Bronchial epithelial cell (primary cell): ENCODE measurements around the gene MFAP2. TPM values are rescaled to one million over a fixed set of nuclear protein-coding genes. Genes with fewer than 3 reads are reported as not detected.

Experiments used
- DNase-seq: peaks from one replicate; pipeline ENCODE4 v3.0.0-alpha.2; 2010; ENCODE audit warnings: low read depth
- FAIRE-seq: peaks from 2 replicates; lab custom pipeline; 2011; peaks lifted over from hg19 to GRCh38; lab: Jason Lieb, UNC
- H3K27me3 ChIP-seq: 2 replicates; pipeline ENCODE4 v1.5.1; 2011; ENCODE audit warnings: low read length; ENCODE audit not compliant: control insufficient read depth, insufficient read depth
- H3K36me3 ChIP-seq: 2 replicates; pipeline ENCODE4 v1.5.1; 2011; ENCODE audit warnings: low read length; ENCODE audit not compliant: control insufficient read depth, insufficient read depth
- H3K4me3 ChIP-seq: 2 replicates; pipeline ENCODE4 v1.5.1; 2011; ENCODE audit warnings: mild to moderate bottlenecking, low read depth, low read length, control low read depth
- total RNA-seq: library from RNA; depleted of rRNA; stranded (reverse); fragments of >200 nt; gene quantifications from 2 replicates; pipeline ENCODE4 v1.2.1, GENCODE V29; 2014
- TF ChIP-seq, protein P1 (sequence below): IDR thresholded peaks from 2 replicates; pipeline ENCODE4 v1.5.1; 2011; ENCODE audit warnings: mild to moderate bottlenecking, moderate library complexity, low read length, control low read depth, inconsistent platforms; ENCODE audit not compliant: insufficient read depth, severe bottlenecking

Gene MFAP2
- total RNA-seq, 1 donor from 2014 or later, result 7.9 TPM

DNA sequence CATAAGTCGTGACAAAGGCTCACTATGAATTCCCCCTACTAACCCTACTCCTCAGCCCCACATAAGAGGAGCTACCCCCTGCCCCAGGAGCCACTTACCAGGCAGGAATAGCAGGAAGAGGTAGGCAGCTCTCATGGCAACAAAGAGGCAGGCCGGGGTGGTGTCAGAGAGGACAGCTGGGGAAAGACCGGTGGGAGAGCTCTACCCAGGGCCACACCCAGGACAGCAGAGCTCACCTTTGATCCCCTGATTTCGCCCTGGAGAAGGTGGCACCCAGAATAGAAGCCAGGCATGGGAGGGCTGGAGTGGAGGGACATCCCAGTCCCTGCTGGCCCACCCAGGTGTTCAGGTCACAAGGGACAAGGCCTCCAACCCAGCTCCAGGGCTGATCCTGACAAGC is 2.3 kb downstream of the MFAP2 start:
- DNase-seq, result no peak
- Histone ChIP-seq H3K4me3 (no peak overlapping the region), H3K36me3 (no peaks in the 10 kb centered on the region), H3K27me3 (no peaks in the 10 kb centered on the region)
- FAIRE-seq, result no peak
- TF ChIP-seq, protein P1, sequence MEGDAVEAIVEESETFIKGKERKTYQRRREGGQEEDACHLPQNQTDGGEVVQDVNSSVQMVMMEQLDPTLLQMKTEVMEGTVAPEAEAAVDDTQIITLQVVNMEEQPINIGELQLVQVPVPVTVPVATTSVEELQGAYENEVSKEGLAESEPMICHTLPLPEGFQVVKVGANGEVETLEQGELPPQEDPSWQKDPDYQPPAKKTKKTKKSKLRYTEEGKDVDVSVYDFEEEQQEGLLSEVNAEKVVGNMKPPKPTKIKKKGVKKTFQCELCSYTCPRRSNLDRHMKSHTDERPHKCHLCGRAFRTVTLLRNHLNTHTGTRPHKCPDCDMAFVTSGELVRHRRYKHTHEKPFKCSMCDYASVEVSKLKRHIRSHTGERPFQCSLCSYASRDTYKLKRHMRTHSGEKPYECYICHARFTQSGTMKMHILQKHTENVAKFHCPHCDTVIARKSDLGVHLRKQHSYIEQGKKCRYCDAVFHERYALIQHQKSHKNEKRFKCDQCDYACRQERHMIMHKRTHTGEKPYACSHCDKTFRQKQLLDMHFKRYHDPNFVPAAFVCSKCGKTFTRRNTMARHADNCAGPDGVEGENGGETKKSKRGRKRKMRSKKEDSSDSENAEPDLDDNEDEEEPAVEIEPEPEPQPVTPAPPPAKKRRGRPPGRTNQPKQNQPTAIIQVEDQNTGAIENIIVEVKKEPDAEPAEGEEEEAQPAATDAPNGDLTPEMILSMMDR, result no peak

DNA sequence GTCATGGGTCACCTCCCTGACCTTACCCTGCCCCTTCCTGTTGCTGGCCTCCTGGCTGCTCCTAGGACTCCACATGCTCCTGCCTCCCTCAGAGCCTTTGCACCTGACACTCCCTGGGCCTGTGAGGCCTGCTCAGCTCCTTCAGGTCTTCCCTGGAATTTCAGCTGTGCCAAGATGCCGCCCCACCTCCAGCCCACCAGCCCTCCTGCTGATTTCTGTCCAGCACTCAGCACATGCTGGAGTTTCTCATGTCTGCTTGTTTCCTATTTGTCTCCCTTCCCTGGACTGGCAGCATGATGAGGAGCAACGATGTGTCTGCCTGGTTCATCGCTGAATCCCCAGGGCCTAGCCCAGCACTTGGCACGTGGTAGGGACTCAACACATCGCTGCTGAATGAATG is 3.0 kb downstream of the MFAP2 start:
- no peak for DNase-seq
- TF ChIP-seq, protein P1, result no peak
- H3K4me3 ChIP-seq, result no peak overlapping the region
- H3K36me3 ChIP-seq, result no peaks in the 10 kb centered on the region
- FAIRE-seq, result no peak
- no peaks in the 10 kb centered on the region for H3K27me3 ChIP-seq

DNA sequence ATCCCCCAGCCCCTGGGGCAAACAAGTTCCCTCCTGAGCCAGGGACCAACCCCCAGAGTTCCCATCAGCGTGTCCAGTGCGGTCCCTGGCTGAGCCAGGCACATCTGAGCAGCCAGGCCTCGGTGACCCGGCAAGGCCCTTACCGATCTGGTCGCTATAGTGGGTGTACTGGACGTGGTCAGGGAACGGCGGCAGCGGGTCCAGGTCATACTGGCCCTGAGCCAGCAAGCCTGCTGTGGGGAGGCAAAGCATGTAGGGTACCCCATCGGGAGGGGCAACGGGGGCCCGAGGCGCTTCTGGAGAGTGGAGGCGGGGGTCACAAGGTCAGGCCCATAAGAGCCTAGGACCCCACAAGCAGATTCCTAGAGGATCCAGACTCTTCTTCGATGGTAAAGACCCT is 3.5 kb downstream of the MFAP2 start:
- TF ChIP-seq, protein P1, result no peak
- FAIRE-seq (no peak), DNase-seq (no peak)
- H3K27me3 ChIP-seq, result no peaks in the 10 kb centered on the region
- no peaks in the 10 kb centered on the region for H3K36me3 ChIP-seq
- H3K4me3 ChIP-seq, result no peak overlapping the region

DNA sequence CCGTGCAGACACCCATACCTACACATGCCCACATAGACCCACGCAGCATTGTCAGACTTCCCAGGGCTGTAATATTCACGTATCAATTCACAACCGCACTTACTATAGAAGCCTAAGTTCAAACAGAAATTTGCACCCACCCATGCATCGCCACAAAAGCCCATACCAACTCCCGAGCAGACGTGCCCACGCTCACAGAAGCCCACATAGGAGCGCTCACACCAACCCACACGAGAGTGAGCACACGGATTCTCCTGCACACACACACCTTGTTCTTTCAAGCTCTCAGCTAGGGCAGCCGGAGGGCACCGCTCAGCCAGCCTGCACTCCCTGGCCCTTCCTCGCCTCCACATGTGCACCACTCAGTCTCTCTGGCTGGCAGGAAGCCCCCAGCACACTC is 4.6 kb downstream of the MFAP2 start:
- no peaks in the 10 kb centered on the region for H3K27me3 ChIP-seq
- no peaks in the 10 kb centered on the region for H3K36me3 ChIP-seq
- TF ChIP-seq, protein P1, result no peak
- DNase-seq, result no peak
- H3K4me3 ChIP-seq, result no peak overlapping the region
- FAIRE-seq, result no peak

DNA sequence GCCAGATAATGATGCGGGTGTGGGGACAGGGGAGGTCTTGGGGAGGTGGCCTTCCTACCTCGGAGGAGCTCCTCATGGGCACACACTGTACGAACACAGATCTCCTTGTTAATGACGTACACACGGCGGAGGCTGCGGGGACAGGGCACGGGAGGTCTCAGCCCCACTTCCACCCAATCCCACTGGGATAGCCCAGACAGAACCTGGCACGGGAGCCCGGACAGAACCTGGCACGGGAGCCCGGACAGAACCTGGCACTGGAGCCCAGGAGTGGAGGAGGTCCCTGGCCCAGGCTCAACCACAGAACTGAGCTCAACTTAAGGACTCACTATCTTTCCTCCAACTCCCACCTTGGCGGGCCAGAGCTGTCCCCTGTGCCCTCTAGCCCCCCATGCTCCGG is 5.2 kb downstream of the MFAP2 start:
- no peaks in the 10 kb centered on the region for H3K36me3 ChIP-seq
- no peak overlapping the region for H3K4me3 ChIP-seq
- DNase-seq (no peak), FAIRE-seq (no peak)
- no peaks in the 10 kb centered on the region for H3K27me3 ChIP-seq
- TF ChIP-seq, protein P1, result no peak

DNA sequence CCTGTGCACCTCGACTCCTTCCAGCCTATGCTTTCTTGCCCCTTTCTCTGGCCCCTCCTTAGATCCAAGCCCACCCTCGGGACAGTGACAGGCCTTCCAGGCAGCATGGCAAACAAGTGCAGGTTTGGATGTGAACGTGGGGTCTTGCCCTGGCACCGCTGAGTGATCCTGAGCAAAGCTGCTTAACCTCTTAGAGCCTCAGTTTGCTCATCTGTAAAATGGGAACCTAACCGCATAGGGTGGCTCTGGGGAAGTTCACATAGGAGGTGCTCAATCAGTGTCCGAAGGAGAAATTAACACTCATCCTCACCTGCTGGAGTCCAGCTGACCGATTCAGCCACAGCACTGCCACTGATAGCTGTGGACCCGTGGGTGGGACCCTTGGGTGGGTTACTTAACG is 7.2 kb downstream of the MFAP2 start:
- Histone ChIP-seq H3K36me3 (peaks cover 2% of the 10 kb centered on the region), H3K27me3 (no peaks in the 10 kb centered on the region), H3K4me3 (no peak overlapping the region)
- FAIRE-seq, result no peak
- TF ChIP-seq, protein P1, result no peak
- DNase-seq, result no peak
